ENCODE data around the gene COL5A1. TPM values are rescaled to one million over a fixed set of nuclear protein-coding genes. Genes with fewer than 3 reads are reported as not detected.

Gene COL5A1
- total RNA-seq, 1 donor from 2014 or later = 19.8 TPM

DNA sequence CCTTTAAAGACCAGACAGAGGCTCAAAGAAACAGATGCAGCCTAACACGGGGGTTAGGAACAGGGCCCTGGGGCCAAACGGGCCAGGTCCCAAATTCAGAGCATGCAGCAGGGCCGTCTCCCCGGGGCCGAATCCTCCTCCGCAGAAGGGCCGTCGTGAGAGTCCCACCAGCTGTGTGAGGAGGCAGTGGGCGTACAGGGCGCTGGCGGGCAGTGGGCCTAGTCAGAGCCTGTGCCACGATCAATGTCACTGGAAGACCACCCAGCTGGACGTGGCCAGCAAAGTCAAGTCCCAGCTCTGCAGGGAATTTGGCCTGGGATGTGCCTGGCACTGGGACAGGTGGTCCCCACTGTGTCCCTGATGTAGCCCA, 223.2 kb downstream of the COL5A1 start:
- DNase-seq (ENCODE audit: low spot score, unreplicated experiment) = no peak
- TF ChIP-seq, protein P1, sequence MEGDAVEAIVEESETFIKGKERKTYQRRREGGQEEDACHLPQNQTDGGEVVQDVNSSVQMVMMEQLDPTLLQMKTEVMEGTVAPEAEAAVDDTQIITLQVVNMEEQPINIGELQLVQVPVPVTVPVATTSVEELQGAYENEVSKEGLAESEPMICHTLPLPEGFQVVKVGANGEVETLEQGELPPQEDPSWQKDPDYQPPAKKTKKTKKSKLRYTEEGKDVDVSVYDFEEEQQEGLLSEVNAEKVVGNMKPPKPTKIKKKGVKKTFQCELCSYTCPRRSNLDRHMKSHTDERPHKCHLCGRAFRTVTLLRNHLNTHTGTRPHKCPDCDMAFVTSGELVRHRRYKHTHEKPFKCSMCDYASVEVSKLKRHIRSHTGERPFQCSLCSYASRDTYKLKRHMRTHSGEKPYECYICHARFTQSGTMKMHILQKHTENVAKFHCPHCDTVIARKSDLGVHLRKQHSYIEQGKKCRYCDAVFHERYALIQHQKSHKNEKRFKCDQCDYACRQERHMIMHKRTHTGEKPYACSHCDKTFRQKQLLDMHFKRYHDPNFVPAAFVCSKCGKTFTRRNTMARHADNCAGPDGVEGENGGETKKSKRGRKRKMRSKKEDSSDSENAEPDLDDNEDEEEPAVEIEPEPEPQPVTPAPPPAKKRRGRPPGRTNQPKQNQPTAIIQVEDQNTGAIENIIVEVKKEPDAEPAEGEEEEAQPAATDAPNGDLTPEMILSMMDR (IDR thresholded peaks at IDR 0.05; ENCODE audit: unreplicated experiment) = no peak
- Mint-ChIP-seq H3K27ac (no peak overlapping the region), H3K27me3 (peaks cover 2% of the 10 kb centered on the region), H3K9me3 (ENCODE audit: low read depth) (no peaks in the 10 kb centered on the region), H3K4me3 (ENCODE audit: low read depth) (no peak overlapping the region), H3K4me1 (ENCODE audit: low read depth) (no peaks in the 10 kb centered on the region), H3K36me3 (ENCODE audit: insufficient read depth) (no peaks in the 10 kb centered on the region)

DNA sequence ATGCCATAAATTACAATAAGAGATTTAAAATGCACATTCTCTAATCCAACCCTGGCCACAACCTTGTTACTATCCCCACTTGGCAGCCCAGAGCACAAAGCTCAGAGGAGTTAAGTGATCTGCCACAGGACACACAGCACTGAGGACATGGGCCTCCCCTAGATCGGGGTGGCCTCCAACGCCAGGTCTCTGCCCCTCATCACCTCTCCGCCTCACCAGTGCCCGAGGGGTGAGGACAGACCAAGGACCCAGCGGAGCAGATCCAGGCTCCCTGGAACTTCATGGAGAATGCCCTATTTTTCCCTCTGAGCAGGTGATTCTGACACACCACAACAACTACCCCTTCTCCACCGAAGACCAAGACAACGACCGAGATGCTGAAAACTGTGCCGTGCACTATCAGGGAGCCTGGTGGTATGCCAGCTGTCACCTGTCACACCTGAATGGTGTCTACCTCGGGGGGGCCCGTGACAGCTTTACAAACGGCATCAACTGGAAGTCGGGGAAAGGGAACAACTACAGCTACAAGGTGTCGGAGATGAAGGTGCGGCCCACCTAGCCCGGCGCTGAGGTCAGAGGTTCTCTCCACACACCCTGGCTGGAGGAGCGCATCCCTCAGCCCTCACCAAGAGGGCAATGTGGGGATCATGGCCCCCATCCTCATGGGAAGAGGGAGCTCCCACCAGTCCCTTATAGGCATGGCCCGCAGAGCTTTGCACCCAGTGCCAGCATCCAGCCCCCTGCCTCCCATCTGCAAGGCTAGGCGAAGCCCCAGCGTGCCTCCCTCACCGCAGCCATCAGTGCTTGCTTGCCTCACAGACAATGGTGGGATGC, 226.5 kb downstream of the COL5A1 start:
- TF ChIP-seq, protein P1 (IDR thresholded peaks at IDR 0.05; ENCODE audit: unreplicated experiment) = no peak
- H3K36me3 Mint-ChIP-seq (ENCODE audit: insufficient read depth) = no peaks in the 10 kb centered on the region
- H3K27ac Mint-ChIP-seq = no peak overlapping the region
- H3K9me3 Mint-ChIP-seq (ENCODE audit: low read depth) = no peaks in the 10 kb centered on the region
- peaks cover 3% of the 10 kb centered on the region for H3K27me3 Mint-ChIP-seq
- no peaks in the 10 kb centered on the region for H3K4me1 Mint-ChIP-seq (ENCODE audit: low read depth)
- DNase-seq (ENCODE audit: low spot score, unreplicated experiment) = no peak
- no peak overlapping the region for H3K4me3 Mint-ChIP-seq (ENCODE audit: low read depth)

DNA sequence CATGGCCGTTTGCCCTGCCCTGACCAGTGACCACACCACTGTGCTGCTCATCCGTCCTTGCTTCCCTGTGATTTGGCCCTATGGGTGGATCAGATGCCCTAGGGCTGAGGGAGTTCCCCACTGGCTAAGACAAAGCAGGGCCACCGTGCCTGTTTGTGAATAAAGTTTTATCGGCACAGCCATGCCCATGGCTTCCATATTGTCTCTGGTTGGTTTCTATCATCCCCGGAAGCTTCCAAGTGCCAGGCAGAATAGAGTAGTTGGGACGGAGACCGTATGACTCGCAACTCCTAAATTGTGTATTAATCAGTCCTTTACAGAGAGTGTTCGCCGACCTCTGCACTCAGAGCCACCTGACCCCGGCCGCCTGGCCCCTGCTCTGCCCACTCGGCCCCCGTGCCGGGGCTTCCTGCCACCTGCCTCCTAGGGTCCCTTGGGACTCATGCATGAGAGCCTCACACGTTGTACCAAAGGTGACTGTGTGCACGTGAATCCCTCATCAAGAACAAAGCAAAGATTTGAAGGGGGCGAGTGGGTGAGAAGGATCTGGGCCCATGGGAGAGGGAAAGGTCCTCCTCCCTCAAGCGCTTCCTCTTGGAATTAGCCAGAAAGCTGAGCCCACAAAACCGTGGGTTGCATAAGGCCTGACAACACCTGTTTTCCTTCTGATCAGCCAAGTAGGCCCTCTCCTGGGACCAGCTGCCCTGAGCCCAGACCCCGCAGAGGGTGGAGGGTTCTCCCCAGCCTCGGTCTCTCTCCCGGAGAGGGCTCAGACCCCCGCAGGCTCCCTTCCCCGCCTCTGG, 227.3 kb downstream of the COL5A1 start:
- no peaks in the 10 kb centered on the region for H3K36me3 Mint-ChIP-seq (ENCODE audit: insufficient read depth)
- no peak overlapping the region for H3K4me3 Mint-ChIP-seq (ENCODE audit: low read depth)
- DNase-seq (ENCODE audit: low spot score, unreplicated experiment) = no peak
- no peak overlapping the region for H3K27ac Mint-ChIP-seq
- H3K27me3 Mint-ChIP-seq = peaks cover 3% of the 10 kb centered on the region
- no peaks in the 10 kb centered on the region for H3K4me1 Mint-ChIP-seq (ENCODE audit: low read depth)
- no peaks in the 10 kb centered on the region for H3K9me3 Mint-ChIP-seq (ENCODE audit: low read depth)
- TF ChIP-seq, protein P1 (IDR thresholded peaks at IDR 0.05; ENCODE audit: unreplicated experiment) = no peak

DNA sequence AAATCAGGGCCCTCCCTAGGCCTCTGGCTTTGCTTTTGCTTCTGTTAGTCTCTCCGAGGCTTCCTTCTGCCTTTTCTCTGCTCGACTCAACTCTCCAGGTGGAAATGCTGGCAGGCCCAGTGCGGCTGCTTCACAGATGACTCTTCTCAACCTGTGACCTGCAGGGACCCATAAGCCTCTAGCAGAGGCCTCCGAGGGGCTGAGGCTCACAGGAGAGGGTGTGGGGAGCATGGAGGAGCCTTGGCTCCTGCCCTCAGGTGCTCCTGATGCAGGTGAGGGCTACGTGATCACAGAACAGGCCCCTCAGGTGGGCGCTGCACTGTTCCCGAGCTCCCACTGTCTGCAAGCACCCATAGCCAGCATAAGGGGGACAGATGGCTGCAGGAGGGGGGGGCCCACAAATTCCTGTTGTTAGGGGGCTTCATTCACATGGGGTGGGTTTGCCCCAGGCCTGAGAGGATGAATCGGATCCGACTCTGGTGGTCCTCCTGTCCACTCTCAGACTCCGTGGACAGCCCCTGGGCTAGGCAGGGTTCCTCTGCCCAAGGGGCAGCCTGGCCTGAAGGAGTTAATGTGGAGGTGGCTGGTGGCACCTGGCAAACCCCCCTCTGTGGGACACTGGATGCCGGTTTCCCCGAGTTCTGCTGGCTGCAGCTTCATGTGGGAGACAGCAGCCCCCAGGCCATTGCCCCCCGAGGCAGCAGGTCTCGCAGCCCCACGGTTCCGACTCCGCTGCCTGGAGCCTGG, 228.1 kb downstream of the COL5A1 start:
- Mint-ChIP-seq H3K27me3 (peaks cover 3% of the 10 kb centered on the region), H3K36me3 (ENCODE audit: insufficient read depth) (no peaks in the 10 kb centered on the region), H3K27ac (no peak overlapping the region), H3K9me3 (ENCODE audit: low read depth) (no peaks in the 10 kb centered on the region), H3K4me3 (ENCODE audit: low read depth) (no peak overlapping the region), H3K4me1 (ENCODE audit: low read depth) (no peaks in the 10 kb centered on the region)
- no peak for DNase-seq (ENCODE audit: low spot score, unreplicated experiment)
- TF ChIP-seq, protein P1 (IDR thresholded peaks at IDR 0.05; ENCODE audit: unreplicated experiment) = no peak

DNA sequence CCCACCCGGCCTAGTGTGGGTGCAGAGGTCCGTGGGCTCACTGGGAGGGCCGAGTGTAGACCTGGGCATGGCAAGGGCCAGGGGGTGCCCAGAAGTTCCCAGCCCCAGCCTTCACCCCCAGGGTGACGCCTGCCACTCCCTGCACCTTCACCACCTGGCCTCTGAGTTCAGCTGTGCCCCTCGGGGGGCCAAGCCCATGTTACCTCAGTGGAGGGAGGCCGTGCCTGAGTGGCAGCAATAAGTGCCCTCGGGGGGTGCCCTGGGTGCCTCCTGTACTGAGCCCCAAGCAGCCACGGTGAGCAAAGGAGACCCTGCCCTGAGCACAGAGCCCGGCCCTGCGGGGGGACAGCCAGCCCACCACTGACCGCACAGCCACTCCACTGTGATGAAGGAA, 228.7 kb downstream of the COL5A1 start:
- DNase-seq (ENCODE audit: low spot score, unreplicated experiment) = no peak
- Mint-ChIP-seq H3K4me1 (ENCODE audit: low read depth) (no peaks in the 10 kb centered on the region), H3K27ac (no peak overlapping the region), H3K9me3 (ENCODE audit: low read depth) (no peaks in the 10 kb centered on the region), H3K36me3 (ENCODE audit: insufficient read depth) (no peaks in the 10 kb centered on the region), H3K27me3 (peaks cover 6% of the 10 kb centered on the region), H3K4me3 (ENCODE audit: low read depth) (no peak overlapping the region)
- TF ChIP-seq, protein P1 (IDR thresholded peaks at IDR 0.05; ENCODE audit: unreplicated experiment) = no peak
